Hematopoietic multipotent progenitor cell treated with erythropoietin and hydrocortisone succinate and interleukin-3 and kit ligand, for 6 days (in vitro differentiated cells): ENCODE results near the gene PVALB.

Experiments
- DNase-seq: peaks from one replicate; pipeline ENCODE4 v3.0.0-alpha.2; 2015

Gene PVALB

GRCh38 chr22:36846271-36846670, 29.4 kb upstream of the PVALB start:
- DNase-seq: no peak

GRCh38 chr22:36840106-36840505, 23.3 kb upstream of the PVALB start:
- DNase-seq: no peak

- no peak for DNase-seq
These were observed 22.7 kb upstream of the PVALB start for GRCh38 chr22:36839356-36840073.

- DNase-seq: no peak
These were observed 21.5 kb upstream of the PVALB start for GRCh38 chr22:36838119-36839030.

GRCh38 chr22:36835903-36836302, 19.1 kb upstream of the PVALB start:
- no peak for DNase-seq

- no peak for DNase-seq
These were observed 16.2 kb upstream of the PVALB start for GRCh38 chr22:36833073-36833472.

GRCh38 chr22:36831717-36832116, 14.9 kb upstream of the PVALB start:
- no peak for DNase-seq

GRCh38 chr22:36831206-36831605, 14.4 kb upstream of the PVALB start:
- no peak for DNase-seq

- no peak for DNase-seq
These were observed 13.8 kb upstream of the PVALB start for GRCh38 chr22:36830601-36831000.

GRCh38 chr22:36829370-36830002, 12.7 kb upstream of the PVALB start:
- no peak for DNase-seq

GRCh38 chr22:36828815-36829214, 12.0 kb upstream of the PVALB start:
- no peak for DNase-seq

- DNase-seq: no peak
These were observed 9.4 kb upstream of the PVALB start for GRCh38 chr22:36826262-36826661.

GRCh38 chr22:36824655-36825054, 7.8 kb upstream of the PVALB start:
- no peak for DNase-seq

- DNase-seq: no peak
These were observed 6.5 kb upstream of the PVALB start for GRCh38 chr22:36823186-36823839.

GRCh38 chr22:36822581-36822980, 5.7 kb upstream of the PVALB start:
- no peak for DNase-seq

GRCh38 chr22:36819112-36819511, 2.3 kb upstream of the PVALB start:
- no peak for DNase-seq

GRCh38 chr22:36818010-36818642, 1.3 kb upstream of the PVALB start:
- DNase-seq: no peak

GRCh38 chr22:36817525-36817848, 652 bp upstream of the PVALB start:
- no peak for DNase-seq

- DNase-seq: peak; percentile 18
These were observed 548 bp downstream of the PVALB start for GRCh38 chr22:36816339-36816635.

- DNase-seq: no peak
These were observed 1.1 kb downstream of the PVALB start for GRCh38 chr22:36815558-36816338.

- no peak for DNase-seq
These were observed 2.0 kb downstream of the PVALB start for GRCh38 chr22:36814801-36815200.

GRCh38 chr22:36811094-36811800, 5.6 kb downstream of the PVALB start:
- DNase-seq: peak; percentile 47
